HTR-8/SVneo (cell line): ENCODE data around the gene CCDC181.
A peak's percentile ranks its signal among the peaks of the same experiment; 100 is the strongest.
"Not testable (repeated sequence)": the region's sequence is repeated elsewhere in the genome, so short reads cannot be mapped to it uniquely, and the experiment has no call there.

Source experiments
- DNase-seq: peaks from one replicate; pipeline ENCODE4 v3.0.0; 2011; ENCODE audit warnings: low spot score, mixed read lengths; ENCODE audit not compliant: insufficient read length
- FAIRE-seq: peaks from 2 replicates; lab custom pipeline; 2011; peaks lifted over from hg19 to GRCh38; lab: Jason Lieb, UNC

Gene CCDC181

GRCh38 chr1:169408340-169408739 is 18.9 kb downstream of the CCDC181 start:
- DNase-seq, FAIRE-seq: not testable (repeated sequence)

DNA sequence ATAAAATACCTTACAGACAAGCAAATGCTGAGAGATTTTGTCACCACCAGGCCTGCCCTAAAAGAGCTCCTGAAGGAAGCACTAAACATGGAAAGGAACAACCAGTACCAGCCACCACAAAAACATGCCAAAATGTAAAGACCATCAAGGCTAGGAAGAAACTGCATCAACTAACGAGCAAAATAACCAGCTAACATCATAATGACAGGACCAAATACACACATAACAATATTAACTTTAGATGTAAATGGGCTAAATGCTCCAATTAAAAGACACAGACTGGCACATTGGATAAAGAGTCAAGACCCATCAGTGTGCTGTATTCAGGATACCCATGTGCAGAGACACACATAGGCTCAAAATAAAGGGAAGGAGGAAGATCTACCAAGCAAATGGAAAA is 24.7 kb downstream of the CCDC181 start:
- FAIRE-seq, DNase-seq: not testable (repeated sequence)

DNA sequence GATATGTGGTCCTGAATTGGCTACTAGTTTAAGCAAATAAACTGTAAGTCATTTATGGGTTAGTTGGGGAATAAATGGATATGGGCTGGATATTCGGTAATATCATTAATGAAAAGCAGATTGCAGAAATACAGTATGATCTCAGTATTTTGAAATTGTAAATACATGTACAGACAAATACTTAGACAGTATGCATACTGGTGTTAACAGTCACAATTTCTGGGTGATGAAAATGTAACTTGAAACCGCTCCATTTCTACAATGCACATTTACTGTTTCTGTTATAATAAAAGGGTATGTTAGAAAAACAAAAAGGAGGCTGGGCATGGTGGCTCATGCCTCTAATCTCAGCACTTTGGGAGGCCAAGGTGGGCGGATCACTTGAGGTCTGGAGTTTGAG is 31.3 kb downstream of the CCDC181 start:
- FAIRE-seq (no peak), DNase-seq (no peak)

GRCh38 chr1:169392406-169392805 is 34.9 kb downstream of the CCDC181 start:
- DNase-seq: no peak
- no peak for FAIRE-seq

DNA sequence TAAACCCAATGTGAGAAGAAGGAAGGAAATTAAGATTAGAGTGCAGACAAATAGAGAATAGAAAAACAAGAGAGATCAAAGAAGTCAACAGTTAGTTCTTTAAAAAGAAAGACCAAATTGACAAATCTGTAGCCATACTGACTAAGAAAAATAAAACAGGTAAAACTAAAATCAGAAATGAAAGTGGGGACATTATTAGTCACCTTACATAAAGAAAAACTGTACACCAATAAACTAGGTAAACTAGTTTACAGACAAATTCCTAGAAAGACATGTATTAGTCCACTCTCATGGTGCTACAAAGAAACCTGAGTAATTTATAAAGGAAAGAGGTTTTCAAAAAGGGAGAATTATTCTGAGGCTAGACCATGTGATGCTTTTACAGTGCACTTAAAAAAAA is 37.0 kb downstream of the CCDC181 start:
- DNase-seq (no peak), FAIRE-seq (no peak)

- no peak for DNase-seq
- FAIRE-seq: no peak
These were observed 39.9 kb downstream of the CCDC181 start for GRCh38 chr1:169387399-169387798.

GRCh38 chr1:169383449-169383848 is 43.8 kb downstream of the CCDC181 start:
- DNase-seq: no peak
- no peak for FAIRE-seq

DNA sequence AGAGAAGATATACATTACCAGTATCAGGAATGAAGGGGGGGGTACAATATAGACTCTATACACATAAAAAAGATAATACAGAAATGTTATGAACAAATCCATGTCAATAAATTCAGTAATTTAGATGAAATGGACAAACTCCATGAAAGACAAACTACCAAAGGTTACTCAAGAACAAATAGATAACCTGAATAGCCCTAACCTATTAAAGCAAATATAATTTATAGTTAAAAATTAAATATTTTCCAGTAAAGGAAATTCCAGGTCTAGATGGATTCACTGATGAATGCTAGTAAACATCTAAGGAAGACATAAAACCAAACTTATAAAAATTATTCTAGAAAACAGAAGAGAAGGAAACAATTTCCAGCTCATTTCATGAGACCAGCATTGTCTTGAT is 46.1 kb downstream of the CCDC181 start:
- no peak for FAIRE-seq
- DNase-seq: no peak

GRCh38 chr1:169371404-169371803 is 55.9 kb downstream of the CCDC181 start:
- no peak for DNase-seq
- no peak for FAIRE-seq

GRCh38 chr1:169368406-169368769 is 58.9 kb downstream of the CCDC181 start:
- no peak for DNase-seq
- no peak for FAIRE-seq

DNA sequence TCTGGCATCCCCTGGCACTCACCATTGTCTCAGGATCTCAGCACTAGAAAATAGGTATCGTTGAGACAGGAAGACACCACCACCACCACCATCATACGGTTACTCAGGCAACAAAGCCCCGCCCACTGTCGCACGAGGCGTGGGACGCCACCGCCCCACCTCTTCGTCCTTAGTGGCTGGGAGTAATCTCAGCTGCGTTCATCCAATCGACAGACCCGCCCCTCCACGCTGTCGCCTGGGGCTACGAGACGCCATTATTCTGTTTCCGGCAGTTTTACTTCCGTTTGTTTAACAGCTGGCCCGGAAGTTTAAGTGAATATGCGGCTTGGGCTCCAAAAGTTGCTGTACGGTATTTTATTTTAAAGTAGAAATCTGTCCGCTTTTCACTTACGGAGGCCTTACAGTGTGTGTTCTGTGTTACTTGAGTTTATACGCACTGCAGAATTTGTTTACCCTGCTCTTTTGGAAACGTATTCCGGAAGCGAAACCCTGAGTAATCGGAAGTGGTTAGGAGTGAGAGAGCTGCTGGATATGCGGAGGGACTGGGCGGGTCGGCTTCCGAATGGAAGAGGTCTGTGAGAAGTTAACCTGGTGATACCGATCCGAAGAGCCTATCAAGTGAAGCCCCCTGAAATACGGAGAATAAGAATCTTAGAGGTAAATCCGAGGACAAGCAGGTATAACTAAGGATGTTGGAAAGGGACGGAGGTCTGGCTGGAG is 59.4 kb downstream of the CCDC181 start, which contains the start of the genes BLZF1 and NME7:
Gene BLZF1 (plus strand): TSS at position 510 of the 720 bp plus-strand sequence. CDS start 1,328 bp downstream, outside the sequence.
Gene NME7 (minus strand): TSS at position 112 of the 720 bp plus-strand sequence. CDS start 87 bp downstream, at position 25.
- peak; percentile 83 for DNase-seq
- FAIRE-seq: peak; percentile 98

DNA sequence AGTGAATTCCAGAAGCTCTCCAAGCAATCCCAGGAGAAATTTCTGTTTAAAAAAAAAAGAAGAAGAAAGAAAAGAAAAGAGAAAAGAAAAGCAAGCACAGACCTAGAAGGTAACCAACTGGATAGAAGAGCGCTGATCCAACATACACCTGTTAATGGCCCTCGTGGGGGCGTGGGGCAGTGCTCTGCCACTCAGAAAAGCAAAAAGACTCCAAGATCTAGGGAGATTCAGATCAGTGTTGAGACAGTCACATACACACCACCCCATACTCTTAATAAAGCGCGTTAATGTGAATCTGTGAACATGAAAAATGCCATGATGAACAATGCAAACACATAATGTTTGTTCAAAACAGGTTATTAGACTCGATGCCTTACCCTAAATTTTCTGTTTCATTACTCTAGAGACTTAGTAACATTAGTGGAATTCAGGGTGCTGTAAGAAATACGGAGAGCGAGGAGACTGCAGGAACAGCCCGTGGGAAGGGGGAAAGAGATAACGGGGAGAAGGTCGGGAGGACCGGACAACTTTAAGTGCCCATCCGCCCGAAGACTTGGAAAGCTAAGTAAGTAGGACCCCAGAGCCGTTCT is 60.1 kb downstream of the CCDC181 start:
- no peak for FAIRE-seq
- no peak for DNase-seq

DNA sequence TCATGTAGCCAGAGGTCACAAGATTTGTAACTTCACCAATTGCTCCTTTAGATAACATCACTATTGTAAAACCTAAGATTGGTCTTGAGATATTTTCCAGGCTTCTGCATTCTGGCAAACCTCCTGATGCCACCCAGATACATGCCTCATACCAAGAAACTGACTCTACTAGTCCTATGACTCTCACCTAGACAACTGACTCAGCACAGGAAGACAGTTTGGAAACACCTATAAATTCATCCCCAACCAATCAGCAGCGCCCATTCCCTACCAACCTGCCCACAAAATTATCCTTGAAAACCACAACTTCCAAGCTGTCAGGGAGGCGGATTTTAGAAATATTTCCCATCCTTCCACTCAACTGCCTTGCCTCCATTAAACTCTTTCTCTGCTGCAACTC is 62.3 kb downstream of the CCDC181 start:
- FAIRE-seq: no peak
- DNase-seq: no peak

- DNase-seq (peak; percentile 41), FAIRE-seq (peak; percentile 38)
These were observed 64.1 kb downstream of the CCDC181 start for GRCh38 chr1:169363046-169363730.

DNA sequence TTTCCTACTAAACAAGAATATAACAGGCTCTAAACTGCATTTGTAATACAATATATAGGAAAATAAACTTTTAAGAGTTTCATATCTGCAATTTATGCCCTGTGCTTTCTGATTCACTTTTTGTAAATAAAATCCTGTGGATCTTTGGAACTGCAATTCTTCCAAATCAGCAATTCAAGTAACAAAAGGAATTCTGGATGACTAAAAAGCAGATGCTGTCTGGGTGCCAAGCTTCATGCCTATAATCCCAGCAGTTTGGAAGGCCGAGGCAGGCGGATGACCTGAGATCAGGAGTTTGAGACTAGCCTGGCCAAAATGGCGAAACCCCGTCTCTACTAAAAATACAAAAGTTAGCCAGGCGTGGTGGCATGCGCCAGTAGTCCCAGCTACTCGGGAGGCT is 66.0 kb downstream of the CCDC181 start:
- FAIRE-seq (no peak), DNase-seq (no peak)

DNA sequence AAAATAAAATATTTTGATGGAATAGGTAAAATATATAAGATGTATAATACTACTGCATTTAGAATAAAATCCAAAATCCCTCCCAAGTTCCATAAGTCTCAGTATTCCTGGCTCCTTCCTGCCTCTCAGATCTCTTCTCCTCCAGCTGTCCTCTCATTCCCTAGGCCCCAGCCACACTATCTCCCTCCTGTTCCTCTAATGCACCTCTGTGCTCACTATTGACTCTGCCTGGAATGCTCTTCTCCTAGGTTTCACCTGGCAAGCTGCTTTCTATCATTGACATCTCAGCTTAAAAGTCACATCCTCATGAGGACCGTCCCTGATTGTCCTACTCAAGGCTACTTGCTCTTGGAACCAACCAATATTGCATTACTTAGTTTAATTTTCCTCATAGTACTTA is 66.9 kb downstream of the CCDC181 start:
- DNase-seq (no peak), FAIRE-seq (no peak)

- DNase-seq: no peak
- FAIRE-seq: no peak
These were observed 78.8 kb downstream of the CCDC181 start for GRCh38 chr1:169348383-169349036.

- no peak for FAIRE-seq
These were observed 79.4 kb downstream of the CCDC181 start for GRCh38 chr1:169347688-169348382.

GRCh38 chr1:169346036-169346589 is 81.2 kb downstream of the CCDC181 start:
- no peak for DNase-seq
- no peak for FAIRE-seq

More at GRCh38 chr1:169347688-169348382, 79.4 kb downstream of the CCDC181 start:
- no peak for DNase-seq

DNA sequence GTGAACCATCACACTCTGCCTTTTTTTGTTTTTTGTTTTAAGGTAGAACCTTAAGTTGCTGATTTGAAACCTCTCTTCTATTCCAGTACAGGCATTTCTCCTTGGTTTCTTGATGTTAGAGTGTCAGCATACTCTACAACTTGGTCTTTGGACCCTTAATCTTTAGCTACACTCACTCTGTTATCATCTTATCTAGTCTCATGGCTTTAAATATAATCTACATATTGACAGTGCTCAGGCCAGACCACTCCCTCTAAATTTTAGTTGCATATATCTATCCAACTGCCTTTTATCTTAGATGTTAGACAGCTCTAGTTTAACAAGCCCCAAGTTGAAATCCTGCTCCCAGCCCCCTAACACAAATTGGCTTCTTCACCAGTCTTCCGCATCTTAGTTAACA is 81.8 kb downstream of the CCDC181 start:
- FAIRE-seq (no peak), DNase-seq (no peak)
